Amygdala (tissue), 56 donors: ENCODE results near the gene AHCYL2.
"Not testable (repeated sequence)": the region's sequence is repeated elsewhere in the genome, so short reads cannot be mapped to it uniquely, and the experiment has no call there.

Source experiments
- DNase-seq, 56 donors: peaks; one replicate each; lab custom pipeline; 2025; lab: John Stamatoyannopoulos, UW

The AHCYL2 gene

DNA sequence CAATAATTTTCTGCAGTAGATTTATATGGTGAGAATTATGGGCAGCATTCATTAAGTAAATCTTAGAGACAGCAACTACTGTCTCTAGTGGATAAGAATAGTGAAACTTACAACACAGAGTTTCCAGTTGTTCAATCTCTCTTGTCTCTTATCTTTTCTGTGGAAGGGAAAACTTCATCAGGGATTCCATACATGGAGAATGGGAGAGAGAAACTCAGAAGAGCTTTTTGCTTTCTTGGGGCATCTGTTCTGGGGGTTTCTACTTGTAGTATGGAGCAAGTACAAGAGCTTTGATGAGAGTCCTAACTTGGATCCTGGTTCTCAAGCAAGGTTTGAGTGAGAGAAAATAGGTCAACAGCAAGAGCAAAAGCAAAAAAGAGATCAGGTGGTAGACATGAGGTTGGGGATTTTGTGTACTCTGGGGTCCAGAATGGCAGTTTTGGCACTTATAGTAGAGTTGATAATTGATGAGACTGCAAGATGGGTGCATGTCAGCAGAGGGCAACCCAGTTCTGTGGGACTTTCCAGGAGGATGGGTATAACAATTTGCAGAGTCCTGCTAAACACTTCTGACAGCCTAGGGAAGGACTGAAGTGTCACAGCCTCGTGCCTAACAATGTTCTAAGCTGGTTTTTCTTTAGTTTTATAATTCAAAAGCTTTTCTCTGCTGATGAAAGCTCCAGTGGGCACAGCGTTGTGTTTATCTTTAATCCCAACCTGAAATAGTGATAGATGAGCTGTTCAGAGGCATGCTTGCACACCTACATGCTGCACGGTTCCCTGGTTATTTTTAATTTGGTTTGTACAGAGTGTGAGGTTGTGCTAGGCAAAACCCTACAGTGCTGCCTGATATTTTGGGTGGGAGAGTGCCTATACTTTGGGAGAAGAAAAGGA lies 177.4 kb downstream of the AHCYL2 start:
- DNase-seq, result peak in 2 of 56 donors; percentile 5 to 11

DNA sequence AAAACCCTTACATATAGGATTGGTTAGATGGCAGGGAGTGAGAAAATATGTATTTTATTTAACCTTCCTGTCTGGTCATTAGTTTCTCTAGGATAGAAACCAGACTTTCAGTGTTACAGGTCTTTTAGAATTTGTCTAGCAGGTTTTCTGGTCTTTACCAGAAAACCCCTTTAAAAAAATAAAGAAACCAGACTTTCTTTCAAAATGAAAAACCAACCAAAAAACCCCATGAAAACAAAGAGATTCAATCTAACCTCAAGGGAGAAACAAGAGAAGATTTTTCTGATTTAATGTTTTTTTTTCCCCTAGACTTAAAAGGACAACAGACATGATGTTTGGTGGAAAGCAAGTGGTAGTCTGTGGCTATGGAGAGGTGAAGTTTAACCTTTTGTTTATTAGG lies 180.7 kb downstream of the AHCYL2 start:
- DNase-seq, result no peak

DNA sequence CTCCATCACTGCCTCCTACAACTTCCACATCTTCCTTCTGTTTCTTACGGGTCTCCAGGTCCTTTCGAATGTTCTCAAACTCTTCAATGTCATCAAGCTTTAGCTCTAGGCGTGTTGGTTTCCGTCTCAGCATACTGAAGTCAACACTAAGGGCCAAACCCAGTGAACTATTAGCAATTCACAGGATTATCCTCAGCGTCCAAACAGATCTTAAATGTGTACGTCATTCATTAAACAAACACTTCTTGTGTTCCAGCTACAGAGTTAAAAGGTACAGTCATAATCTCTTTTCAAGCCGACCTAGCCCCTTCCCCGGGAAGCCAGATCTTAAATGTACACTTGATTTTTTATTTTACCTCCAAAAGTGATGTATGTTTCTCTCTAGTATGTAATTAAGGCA lies 185.4 kb downstream of the AHCYL2 start:
- not testable (repeated sequence) for DNase-seq

- DNase-seq, result no peak
Observed at GRCh38 chr7:129412501-129412900, 187.7 kb downstream of the AHCYL2 start.

DNA sequence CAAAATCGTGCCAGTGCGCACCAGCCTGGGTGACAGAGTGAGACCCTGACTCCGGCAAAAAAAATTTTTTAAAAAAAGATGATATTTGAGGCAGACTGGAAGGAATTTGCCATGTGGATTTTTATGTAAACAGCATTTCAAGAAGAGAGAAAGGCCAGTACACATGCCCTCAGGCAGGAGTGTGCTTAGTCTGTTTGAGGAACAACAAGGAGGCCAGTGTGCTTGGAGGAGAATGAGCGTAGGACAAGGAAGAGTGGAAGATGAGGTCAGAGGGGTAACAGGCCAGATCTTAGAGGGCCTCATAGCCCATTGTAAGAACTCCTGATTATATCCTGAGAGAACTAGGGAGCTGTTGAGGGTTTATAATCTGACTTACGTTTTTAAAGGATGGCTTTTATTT lies 192.2 kb downstream of the AHCYL2 start:
- no peak for DNase-seq

DNA sequence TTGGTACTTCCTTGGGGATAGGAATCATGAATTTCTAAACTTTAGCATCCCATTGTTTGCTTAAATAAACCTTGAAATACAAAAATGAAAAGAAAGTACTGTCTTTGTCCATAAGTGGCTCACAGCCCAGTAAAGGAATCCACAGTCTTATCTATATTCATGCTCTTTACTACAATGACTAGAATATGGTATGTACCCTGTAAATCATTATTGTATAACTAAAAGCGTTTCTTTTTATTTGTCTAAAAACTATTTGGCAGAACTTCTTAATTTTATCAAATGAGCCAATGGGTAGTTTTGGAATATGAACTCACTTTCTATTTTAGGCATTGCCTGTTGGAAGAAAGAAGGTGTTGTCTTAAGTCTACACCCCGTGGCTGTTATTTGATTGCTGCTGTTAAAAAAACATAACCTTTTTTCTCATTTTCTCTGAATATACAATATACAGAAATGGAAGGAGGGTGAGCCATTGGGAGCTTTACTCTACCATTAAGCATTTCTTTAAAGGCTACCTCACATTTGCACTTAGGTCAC lies 197.0 kb downstream of the AHCYL2 start:
- DNase-seq, result no peak

DNA sequence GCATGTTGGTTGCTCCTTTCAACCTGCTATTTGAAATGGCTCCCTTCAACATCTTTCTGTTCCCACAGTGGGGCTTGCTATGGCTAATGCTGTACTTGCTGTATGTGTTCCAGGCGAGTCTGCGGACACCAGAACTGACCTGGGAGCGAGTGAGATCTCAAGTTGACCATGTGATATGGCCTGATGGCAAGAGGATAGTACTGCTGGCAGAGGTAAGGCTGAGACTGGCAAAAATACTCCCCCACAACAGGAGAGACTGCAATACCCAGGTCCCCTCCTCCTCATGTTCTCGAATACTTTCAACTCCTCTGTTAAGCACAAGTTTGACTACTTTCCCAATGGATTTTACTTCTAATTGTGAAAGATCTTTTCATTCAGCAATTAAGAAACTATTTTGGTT lies 197.9 kb downstream of the AHCYL2 start:
- no peak for DNase-seq

GRCh38 chr7:129423700-129424410 lies 199.0 kb downstream of the AHCYL2 start:
- DNase-seq, result no peak

DNA sequence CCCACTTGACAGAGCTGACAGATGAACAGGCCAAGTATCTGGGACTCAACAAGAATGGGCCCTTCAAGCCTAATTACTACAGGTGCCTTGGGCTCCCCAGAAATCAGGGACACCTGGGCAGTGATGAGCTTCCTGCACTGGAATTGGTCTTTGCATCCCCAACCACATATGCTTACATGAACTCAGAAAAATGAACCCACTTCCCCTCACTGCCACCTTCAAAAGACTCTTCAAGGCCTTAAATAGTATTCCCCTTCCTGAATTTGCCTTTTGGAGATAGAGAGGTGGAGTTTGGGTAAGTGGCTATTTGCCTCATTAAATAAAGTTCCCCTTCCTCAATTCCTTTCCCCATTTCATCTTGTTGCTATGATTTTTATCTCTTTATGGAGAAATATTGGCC lies 201.7 kb downstream of the AHCYL2 start:
- DNase-seq, result no peak

DNA sequence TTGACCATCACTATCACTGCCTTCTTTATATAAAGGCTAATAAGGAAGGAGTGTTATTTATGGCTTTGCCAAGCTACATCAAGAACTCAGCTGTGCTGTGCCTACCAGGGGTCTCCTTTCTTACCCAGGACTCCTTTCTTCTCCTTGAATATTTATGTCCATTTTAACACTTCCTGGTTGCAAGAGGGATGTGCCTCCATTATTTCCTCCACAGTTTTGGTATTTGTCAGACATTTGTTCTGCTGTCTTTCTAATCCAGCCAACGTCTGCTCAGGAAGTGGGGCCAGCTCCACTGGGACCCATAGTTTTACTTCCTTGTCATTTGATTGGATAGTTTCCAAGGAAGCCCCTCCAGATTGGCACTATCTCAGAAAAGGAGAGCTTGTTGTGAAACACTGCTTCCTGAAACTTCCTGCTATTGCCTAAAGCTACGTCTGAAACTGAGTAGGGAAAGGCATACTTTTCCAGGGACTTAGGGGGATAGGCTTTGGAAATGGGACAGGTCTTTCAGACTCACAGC lies 202.8 kb downstream of the AHCYL2 start:
- no peak for DNase-seq

DNA sequence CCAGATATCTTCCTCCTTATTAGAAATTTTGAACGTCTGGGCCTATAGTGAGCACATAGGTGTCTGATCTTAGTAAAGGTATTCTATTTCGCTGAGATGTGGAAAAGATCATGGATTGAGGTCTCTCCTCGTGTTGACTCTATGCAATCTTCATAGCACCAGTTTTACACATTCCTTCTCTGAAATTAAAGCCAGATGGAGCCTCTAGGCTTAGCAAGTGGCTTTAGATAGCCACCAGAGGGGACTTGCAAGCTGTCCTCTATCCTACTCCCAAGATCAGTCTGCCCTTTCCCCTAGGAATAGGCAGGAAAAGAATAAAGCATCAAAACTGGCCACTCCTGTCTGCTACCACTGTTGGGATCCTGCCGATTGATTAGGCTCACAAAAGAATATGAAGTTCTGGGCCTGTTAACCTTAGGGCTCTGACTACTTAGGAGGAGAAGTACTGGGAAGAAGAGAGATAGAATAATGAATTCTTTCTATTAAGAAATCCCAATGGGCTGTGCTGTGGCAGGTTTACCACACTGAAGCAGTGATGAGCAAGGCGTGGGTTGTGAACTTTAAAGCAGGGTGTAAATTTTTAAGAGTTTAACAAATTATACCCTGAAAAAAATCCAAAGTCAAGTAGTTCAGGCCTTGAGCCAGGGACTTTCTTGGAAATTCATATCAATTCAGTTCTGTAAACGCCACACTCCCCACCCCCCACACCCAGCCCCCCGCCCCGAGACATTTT lies 207.2 kb downstream of the AHCYL2 start:
- DNase-seq, result no peak

GRCh38 chr7:129433847-129434674 lies 209.2 kb downstream of the AHCYL2 start, which contains the start of gene STRIP2:
Gene STRIP2, plus strand, starts transcription at chr7:129434432. Its CDS starts 41 bp downstream, at chr7:129434473.
- peak; percentile 29 to 92 (median 82) for DNase-seq

DNA sequence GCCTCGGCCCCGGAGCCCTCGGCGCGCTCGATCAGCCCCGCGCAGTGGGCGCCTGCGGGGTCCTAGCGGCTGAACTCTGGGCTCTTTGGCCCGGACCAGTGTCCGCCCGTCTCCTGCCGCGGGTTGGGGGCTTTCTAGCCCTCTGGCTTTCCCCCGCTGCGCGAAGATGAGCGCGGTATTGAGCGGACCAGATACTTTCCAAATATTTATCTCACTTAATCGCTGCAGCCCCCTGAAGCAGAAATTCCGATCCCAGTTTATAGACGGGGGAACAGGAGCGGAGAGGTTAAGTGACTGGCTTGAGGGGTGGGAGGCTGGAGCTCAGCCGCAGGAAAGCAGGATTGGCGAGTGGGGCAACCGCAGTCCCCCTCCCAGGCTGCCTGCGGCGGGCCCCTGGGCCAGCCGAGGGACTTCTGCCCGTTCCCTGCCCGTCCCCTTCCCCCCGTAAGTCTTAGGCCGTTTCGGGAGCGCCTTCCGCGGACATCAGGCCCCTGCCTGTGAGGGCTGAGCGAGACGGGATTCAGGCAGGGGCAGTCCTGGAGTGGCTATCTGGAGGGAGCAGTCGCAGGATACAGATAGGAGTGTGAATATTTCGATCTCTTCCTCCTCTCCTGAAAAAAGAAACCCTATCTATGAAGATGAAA lies 210.0 kb downstream of the AHCYL2 start:
- DNase-seq, result peak in 3 of 56 donors; percentile 1 to 21 (median 2)

DNA sequence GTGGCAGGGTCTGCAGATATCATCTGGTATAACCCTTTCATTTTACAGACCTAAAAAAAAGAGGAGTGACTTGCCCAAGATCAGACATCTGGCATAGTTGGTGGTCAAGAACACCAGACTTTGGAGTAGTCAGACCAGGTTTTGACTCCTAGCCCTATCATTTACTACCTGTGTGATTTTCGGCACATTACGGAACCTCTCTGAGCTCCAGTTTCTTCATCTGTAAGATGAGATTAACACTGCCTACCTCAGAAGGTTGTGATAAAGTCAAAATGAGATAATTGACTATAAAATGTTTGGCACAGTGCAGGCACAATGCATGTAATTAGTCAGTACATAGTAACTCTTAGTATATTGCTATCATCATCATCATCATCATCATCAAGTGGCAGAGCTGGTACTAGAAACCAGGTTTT lies 210.6 kb downstream of the AHCYL2 start:
- DNase-seq, result no peak

DNA sequence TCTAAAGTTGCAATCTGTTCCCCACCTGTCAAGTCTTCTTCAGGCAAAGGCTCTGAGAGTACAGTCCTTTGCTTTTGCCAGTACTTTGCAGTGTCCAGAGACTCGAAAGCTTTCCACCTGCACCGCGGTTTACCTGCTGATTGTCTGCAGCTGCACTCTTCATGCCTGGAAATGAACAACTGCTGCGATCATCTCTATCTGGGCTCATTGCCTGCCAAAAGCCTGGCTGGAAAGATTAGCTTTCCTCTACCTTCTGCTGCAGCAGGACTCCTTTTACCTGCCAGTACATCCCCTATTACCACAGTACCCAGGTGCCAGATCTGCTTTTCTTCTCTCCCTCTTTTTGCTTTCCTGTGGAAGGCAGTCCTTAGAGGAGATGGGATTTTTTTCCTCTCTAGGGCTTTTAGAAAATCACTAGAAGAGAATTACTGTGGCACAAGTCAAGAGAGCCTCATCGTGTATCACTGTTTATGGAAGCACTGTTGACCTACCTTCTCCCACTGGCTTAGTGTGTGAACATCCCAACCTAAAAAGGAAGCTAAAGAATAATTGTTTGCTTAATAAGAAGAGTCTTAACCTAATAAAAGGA lies 211.6 kb downstream of the AHCYL2 start:
- no peak for DNase-seq

DNA sequence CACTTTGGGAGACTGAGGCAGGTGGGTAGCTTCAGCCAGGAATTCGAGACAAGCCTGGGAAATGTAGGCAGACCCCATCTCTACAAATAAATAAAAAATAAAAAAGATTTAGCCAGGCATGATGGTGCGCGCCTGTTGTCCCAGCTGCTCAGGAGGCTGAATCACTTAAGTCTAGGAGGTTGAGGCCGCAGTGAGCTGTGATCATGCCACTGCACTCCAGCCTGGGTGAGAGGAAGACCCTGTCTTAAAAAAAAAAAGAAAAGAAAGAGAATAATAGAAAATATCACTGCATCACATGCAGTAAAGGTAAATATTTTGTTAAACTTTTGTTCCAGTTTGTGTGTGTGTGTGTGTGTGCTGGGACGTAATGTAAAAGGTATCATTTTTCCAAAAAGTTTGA lies 212.4 kb downstream of the AHCYL2 start:
- DNase-seq, result no peak

- DNase-seq, result no peak
Observed at GRCh38 chr7:129438281-129438838, 213.5 kb downstream of the AHCYL2 start.
